ENCODE results near the gene CLDN14.

The CLDN14 gene

GRCh38 chr21:36429947-36430546, 49.9 kb downstream of the CLDN14 start:
- DNase-seq = peak; percentile 98

- no peak for DNase-seq
These were observed 51.0 kb downstream of the CLDN14 start for GRCh38 chr21:36428761-36429432.

- DNase-seq = no peak
These were observed 52.4 kb downstream of the CLDN14 start for GRCh38 chr21:36427502-36427901.

GRCh38 chr21:36425286-36425685, 54.6 kb downstream of the CLDN14 start:
- DNase-seq = no peak

- no peak for DNase-seq
These were observed 55.3 kb downstream of the CLDN14 start for GRCh38 chr21:36424592-36424991.

GRCh38 chr21:36423771-36424433, 56.0 kb downstream of the CLDN14 start:
- DNase-seq = peak; percentile 60

- peak; percentile 90 for DNase-seq
These were observed 57.4 kb downstream of the CLDN14 start for GRCh38 chr21:36422279-36423098.

- no peak for DNase-seq
These were observed 59.2 kb downstream of the CLDN14 start for GRCh38 chr21:36420571-36421339.

- DNase-seq = peak; percentile 92
These were observed 59.9 kb downstream of the CLDN14 start for GRCh38 chr21:36419996-36420395.

GRCh38 chr21:36419241-36419640, 60.7 kb downstream of the CLDN14 start:
- no peak for DNase-seq

- no peak for DNase-seq
These were observed 64.5 kb downstream of the CLDN14 start for GRCh38 chr21:36415375-36415774.

GRCh38 chr21:36412916-36413315, 67.0 kb downstream of the CLDN14 start:
- DNase-seq = no peak

GRCh38 chr21:36411301-36411700, 68.6 kb downstream of the CLDN14 start:
- no peak for DNase-seq

All from hematopoietic multipotent progenitor cell treated with erythropoietin and hydrocortisone succinate and interleukin-3 and kit ligand, for 6 days (in vitro differentiated cells).